Coronary artery (tissue), 2 donors: Measurements from ENCODE around the gene FAM98B.

Experiments
- DNase-seq: peaks from one replicate; pipeline ENCODE4 v3.0.0-alpha.2; 2017; ENCODE audit warnings: low spot score
- H3K27ac ChIP-seq, 2 donors: fragments of 200-600 bp; sonication (generic); one replicate each; pipeline ENCODE4 v1.5.1; 2016 to 2019
- H3K4me3 ChIP-seq: fragments of 200-600 bp; sonication (generic); 2 replicates; pipeline ENCODE4 v1.5.1; 2016; ENCODE audit warnings: mild to moderate bottlenecking, moderate library complexity
- TF ChIP-seq, protein P1 (sequence below): fragments of 200-600 bp; sonication (generic); IDR thresholded peaks from one replicate; pipeline ENCODE4 v1.5.1; 2019; ENCODE audit warnings: antibody characterized with exemption

FAM98B gene

DNA sequence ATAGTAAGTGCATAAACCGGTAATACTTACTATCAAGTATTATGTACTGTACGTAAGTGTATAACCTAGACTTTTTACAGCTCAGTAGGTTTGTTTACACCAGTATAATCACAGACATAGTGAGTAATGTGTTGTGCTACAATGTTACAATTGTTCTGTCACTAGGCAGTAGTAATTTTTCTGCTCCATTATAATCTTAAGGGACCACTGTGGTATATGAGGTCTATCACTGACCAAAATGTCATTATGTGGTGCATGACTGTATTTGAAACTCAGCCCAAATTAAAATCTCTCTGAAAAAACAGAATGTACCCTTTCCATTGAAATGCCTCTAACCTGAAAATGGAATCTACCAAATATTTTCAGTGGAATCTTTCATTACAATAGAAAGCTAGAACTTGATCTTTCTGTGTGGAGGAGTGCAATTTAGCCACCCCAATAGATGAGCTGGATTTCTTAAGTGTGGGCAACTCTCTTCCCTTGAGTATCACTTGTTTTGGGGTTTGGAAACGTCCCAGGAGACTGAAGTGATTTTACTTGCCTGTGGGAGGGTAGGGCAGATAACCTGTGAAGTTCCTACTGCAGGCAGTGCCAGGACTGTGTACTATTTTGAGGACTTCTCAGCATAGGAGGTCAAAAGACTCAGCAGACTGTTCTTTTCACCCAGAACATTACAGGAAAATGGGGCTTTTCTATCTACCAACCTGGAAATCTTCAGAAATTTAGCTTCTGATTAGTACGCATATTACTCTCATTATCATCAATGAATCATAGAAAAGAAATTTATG, 50.9 kb downstream of the FAM98B start:
- Histone ChIP-seq H3K27ac (no peak overlapping the region), H3K4me3 (no peak overlapping the region)
- TF ChIP-seq, protein P1, sequence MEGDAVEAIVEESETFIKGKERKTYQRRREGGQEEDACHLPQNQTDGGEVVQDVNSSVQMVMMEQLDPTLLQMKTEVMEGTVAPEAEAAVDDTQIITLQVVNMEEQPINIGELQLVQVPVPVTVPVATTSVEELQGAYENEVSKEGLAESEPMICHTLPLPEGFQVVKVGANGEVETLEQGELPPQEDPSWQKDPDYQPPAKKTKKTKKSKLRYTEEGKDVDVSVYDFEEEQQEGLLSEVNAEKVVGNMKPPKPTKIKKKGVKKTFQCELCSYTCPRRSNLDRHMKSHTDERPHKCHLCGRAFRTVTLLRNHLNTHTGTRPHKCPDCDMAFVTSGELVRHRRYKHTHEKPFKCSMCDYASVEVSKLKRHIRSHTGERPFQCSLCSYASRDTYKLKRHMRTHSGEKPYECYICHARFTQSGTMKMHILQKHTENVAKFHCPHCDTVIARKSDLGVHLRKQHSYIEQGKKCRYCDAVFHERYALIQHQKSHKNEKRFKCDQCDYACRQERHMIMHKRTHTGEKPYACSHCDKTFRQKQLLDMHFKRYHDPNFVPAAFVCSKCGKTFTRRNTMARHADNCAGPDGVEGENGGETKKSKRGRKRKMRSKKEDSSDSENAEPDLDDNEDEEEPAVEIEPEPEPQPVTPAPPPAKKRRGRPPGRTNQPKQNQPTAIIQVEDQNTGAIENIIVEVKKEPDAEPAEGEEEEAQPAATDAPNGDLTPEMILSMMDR, result no peak
- no peak for DNase-seq

GRCh38 chr15:38506997-38507396, 53.1 kb downstream of the FAM98B start:
- DNase-seq, result no peak

GRCh38 chr15:38507570-38507969, 53.6 kb downstream of the FAM98B start:
- no peak overlapping the region for H3K27ac ChIP-seq
- no peak for DNase-seq
- TF ChIP-seq, protein P1, result no peak
- H3K4me3 ChIP-seq, result no peak overlapping the region

More at GRCh38 chr15:38506997-38507396, 53.1 kb downstream of the FAM98B start:
- TF ChIP-seq, protein P1, result no peak
- H3K27ac ChIP-seq, result no peak overlapping the region
- no peak overlapping the region for H3K4me3 ChIP-seq

- TF ChIP-seq, protein P1, result no peak
- H3K4me3 ChIP-seq, result no peak overlapping the region
- no peak for DNase-seq
- no peak overlapping the region for H3K27ac ChIP-seq
Observed at GRCh38 chr15:38508647-38509046, 54.7 kb downstream of the FAM98B start.

- DNase-seq, result no peak
- TF ChIP-seq, protein P1, result no peak
- Histone ChIP-seq H3K4me3 (no peak overlapping the region), H3K27ac (no peak overlapping the region)
Observed at GRCh38 chr15:38509152-38509551, 55.2 kb downstream of the FAM98B start.

GRCh38 chr15:38512901-38513300, 59.0 kb downstream of the FAM98B start:
- no peak for DNase-seq
- TF ChIP-seq, protein P1, result no peak
- H3K27ac ChIP-seq, result no peak overlapping the region
- H3K4me3 ChIP-seq, result no peak overlapping the region

DNA sequence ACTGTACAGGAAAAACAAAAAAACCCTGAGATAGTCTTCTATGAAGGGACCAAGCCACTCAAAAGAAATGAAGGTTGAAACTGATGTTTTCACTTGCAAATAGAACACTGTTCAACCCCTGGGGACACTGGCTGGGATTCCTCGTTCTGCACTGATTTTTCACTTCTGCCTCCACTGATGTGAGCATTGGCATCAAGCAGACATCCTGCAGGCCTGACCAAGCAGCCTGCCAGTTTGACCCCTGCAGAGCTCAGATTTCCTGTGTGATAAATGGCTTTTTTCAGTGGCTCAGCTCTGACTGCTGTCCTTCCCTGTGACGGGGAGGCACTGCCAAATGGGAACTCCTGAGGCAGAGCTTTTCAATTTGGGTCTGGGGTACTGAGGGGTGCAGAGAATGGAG, 60.7 kb downstream of the FAM98B start:
- no peak for DNase-seq
- TF ChIP-seq, protein P1, result no peak
- H3K27ac ChIP-seq, result no peak overlapping the region
- no peak overlapping the region for H3K4me3 ChIP-seq
